Stimulated activated CD4-positive, alpha-beta T cell treated with anti-CD3 and anti-CD28 coated beads, Interleukin-15, amount 100 ng/mL, for 1 hour (primary cell): Measurements from ENCODE around the gene NKAIN2.

Experiments used
- DNase-seq, 2 donors: peaks; one replicate each; pipeline ENCODE4 v3.0.0-alpha.2; 2020; ENCODE audit warnings: low read depth in 1 of 2, low spot score in 1 of 2

Gene NKAIN2

DNA sequence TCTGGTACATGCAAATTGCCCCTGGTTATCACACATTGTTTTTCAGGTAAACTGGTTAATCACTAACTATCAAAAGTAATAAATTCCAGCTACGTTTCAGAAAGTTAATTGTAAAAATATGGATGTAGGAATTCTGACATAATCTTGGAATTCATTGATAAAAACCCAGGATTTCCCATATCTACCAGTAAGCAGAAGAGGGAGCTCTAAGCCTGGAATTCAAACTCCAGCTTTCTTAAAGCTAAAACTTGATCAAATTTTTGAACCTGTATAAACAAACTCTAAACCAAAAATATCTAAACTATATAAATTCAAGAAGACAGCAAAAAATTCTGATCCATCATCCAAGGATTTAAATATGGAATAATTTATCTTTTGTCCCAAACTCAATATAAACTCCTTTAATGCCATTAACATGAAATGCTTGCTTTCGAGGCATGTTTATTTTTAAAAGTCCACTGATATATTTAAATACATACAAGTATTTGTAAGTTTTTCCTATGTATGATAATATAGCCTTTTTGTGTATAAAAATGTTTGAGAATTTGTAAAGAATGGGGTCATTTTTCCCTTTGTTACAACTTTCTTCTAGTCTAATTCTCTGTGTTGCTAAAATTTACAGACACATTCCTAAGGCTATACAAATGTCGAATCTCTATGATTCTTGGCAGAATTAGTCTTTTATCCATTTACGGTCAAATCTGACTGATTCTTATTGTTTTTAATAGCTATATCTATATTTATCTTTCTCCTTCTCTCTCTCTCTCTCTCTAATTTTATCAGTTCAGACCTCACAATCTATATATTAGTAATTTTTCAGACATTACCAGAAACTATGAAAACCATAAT, 1067.2 kb downstream of the NKAIN2 start:
- no peak for DNase-seq

DNA sequence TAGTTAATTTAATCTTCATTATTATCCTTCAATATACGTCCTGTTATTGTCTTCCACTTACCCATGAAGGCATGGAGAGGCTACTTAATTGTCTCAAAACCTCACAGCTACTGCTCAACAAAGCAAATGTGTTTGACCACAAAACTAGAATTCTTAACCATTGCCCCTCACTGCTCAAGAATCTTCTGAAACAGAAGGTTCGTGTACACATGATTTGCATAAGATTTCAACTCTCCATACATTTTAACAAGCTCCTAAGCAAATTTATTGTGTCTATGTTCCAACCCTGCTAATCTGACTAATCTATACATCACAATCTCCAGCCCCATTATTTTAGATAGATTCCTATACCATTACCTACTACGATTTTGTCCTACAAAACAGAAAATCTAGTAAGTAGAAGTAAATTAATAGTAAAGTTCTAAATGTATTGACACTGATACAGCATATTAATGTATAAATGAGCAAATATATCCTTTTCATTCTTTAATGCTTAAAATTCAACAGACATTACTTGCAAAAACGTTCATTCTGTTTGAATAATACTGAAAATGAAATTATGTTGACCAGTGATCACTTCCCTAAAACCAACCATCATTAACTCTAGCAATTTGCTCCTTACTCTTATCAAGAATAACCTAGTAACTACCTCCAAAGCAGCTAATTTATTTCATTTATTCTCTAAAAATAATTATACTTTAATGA, 1068.8 kb downstream of the NKAIN2 start:
- no peak for DNase-seq

DNA sequence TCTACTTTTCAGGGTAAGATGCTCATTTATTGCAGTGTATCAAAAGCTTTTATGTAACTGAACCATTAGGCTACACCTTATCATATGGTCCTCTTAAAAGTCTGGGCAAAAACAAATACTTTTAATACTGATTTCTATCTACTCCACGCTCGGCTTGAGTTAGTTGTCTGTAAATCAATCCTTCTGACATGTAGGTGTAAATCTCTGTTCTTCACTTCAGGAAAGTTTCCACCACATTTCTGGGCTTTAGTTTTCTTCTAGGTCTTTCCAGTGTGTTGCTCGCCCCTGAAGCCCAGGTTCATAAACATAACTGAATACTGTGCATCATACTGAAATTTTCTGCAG, 1069.4 kb downstream of the NKAIN2 start:
- DNase-seq: no peak
